Bladder microvascular endothelial cell (primary cell): Measurements from ENCODE around the gene CHD6. TPM values are rescaled to one million over a fixed set of nuclear protein-coding genes. Genes with fewer than 3 reads are reported as not detected.

Experiments used
- total RNA-seq: library from RNA; depleted of rRNA; stranded (reverse); fragments of >200 nt; gene quantifications from 2 replicates; pipeline ENCODE4 v1.2.3, GENCODE V29; 2014

Gene CHD6, protein sequence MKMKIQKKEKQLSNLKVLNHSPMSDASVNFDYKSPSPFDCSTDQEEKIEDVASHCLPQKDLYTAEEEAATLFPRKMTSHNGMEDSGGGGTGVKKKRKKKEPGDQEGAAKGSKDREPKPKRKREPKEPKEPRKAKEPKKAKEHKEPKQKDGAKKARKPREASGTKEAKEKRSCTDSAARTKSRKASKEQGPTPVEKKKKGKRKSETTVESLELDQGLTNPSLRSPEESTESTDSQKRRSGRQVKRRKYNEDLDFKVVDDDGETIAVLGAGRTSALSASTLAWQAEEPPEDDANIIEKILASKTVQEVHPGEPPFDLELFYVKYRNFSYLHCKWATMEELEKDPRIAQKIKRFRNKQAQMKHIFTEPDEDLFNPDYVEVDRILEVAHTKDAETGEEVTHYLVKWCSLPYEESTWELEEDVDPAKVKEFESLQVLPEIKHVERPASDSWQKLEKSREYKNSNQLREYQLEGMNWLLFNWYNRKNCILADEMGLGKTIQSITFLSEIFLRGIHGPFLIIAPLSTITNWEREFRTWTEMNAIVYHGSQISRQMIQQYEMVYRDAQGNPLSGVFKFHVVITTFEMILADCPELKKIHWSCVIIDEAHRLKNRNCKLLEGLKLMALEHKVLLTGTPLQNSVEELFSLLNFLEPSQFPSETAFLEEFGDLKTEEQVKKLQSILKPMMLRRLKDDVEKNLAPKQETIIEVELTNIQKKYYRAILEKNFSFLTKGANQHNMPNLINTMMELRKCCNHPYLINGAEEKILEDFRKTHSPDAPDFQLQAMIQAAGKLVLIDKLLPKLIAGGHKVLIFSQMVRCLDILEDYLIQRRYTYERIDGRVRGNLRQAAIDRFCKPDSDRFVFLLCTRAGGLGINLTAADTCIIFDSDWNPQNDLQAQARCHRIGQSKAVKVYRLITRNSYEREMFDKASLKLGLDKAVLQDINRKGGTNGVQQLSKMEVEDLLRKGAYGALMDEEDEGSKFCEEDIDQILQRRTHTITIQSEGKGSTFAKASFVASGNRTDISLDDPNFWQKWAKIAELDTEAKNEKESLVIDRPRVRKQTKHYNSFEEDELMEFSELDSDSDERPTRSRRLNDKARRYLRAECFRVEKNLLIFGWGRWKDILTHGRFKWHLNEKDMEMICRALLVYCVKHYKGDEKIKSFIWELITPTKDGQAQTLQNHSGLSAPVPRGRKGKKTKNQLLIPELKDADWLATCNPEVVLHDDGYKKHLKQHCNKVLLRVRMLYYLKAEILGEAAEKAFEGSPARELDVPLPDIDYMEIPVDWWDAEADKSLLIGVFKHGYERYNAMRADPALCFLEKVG (N-terminal part only)
- total RNA-seq: 14.9 and 38.3 TPM in 2 replicates

DNA sequence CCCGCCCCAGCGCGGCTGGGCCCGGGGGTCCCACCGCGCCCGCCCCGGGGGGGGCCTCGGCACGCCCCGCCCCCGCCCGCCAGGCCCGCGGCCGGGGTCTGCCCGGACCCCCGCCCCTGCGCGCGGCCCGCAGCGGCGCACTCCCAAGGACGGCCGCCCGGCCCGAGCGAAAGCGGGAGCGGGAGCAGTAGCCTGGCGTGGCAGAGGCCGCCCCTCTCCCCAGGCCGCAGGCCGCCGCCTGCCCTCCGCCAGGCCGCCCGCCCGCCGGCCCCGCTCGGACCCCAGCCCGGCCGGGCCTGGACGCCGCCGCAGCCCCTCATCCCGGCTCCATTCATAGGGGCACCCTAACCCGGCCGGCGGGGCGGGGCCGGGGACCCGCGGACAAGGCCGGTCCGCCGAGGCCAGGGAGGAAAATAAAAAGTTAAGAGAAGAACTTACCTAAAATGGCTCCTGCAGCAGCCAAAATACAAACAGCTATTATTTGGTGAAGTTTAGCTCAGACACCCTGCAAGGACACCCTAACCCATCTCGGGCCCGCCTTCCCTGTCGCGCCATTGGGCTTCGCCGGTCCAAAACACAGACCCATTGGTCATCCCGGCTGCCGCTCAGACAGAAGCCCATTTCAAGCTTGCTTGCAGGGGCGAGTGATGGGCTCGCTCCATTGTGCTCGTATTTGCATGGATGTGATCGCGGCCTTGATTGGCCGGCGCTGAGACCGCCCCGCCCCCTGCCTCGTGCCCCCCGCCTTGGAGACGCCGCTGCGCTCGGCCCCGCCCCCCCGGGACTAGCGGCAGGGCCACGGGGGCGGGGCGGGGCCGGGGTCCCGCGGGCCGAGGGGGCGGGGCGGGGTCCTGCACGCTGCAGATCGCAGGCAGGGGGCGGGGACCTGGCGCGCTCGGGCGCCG is at the start of gene CHD6:
TSS of gene CHD6 (minus strand) at position 476 of the 905 bp plus-strand sequence. CDS start 67,040 bp downstream, outside the sequence.

DNA sequence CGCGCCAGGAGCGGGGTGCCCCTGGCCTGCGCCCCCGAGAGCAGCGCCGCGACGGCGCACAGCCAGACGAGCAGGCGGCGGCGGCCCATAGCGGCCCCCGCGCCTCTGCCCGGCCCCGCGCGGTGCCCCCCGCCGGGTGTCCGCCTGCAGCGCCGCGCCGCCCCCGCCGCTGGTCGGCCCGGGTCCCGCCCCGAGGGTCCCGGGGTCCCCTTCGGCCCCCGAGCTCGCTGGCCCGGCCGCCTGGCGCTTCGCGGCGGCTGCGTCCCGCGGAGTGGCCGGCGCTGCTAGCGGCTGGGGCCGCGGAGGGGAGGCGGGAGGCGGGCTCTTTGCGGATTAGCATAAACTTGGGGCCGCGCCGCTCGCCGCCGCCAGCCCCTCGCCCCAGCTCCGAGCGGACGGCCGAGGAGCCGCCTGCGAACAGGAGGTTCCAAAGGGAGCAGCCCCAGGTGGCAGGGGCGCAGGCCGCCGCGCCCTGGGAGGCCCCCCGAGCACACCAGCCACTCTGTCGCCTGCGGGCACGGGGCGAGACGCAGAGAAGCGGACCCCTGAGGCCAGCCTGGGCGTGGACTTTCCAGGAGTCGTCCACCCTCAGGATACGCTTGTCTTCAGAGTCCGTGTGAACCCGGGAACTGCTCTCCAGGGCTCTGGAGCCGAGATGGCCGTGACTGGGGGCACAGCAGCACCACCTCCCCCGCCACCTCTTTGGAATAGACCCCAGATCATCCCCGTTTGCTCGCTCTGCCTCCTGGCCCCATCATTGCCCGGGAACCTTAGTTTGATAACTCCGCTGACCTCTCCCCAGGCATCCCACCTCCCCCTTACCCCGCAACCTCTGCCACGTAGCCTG is 251.4 kb downstream of the CHD6 start, which contains the start of gene EMILIN3:
TSS of gene EMILIN3 (minus strand) at position 273 of the 847 bp plus-strand sequence. CDS start at position 89, 184 bp downstream.

